Gastrocnemius medialis (tissue), 4 donors: ENCODE results near the gene KCP. TPM values are rescaled to one million over a fixed set of nuclear protein-coding genes. Genes with fewer than 3 reads are reported as not detected.
"Not testable (repeated sequence)": the region's sequence is repeated elsewhere in the genome, so short reads cannot be mapped to it uniquely, and the experiment has no call there.

Source experiments
- ATAC-seq, 2 donors: fragments of 150-250 bp; one replicate each; pipeline ENCODE4 v1.9.1; 2016
- DNase-seq, 2 donors: peaks; one replicate each; pipeline ENCODE4 v3.0.0-alpha.2; 2019
- H3K27ac ChIP-seq, 4 donors: fragments of 200-600 bp; sonication (generic); 1 replicate in 1 of 4; 2 replicates in 3 of 4; pipeline ENCODE4 v1.5.1; 2016 to 2018; ENCODE audit warnings: mild to moderate bottlenecking in 2 of 4, moderate library complexity in 1 of 4
- H3K27me3 ChIP-seq, 3 donors: fragments of 200-600 bp; sonication (generic) in 2 of 3; 1 replicate in 1 of 3; 2 replicates in 2 of 3; pipeline versions ENCODE4 v1.5.1 to v1.6.0; 2016 to 2019; ENCODE audit warnings: mild to moderate bottlenecking in 1 of 3, moderate library complexity in 1 of 3
- H3K36me3 ChIP-seq, 2 donors: fragments of 200-600 bp; sonication (generic) in 1 of 2; one replicate each; pipeline ENCODE4 v1.5.1; 2017 to 2018
- H3K4me1 ChIP-seq, 2 donors: fragments of 200-600 bp; sonication (generic) in 1 of 2; one replicate each; pipeline ENCODE4 v1.5.1; 2016 to 2017; ENCODE audit warnings: mild to moderate bottlenecking in 2 of 2
- H3K4me3 ChIP-seq, 4 donors: fragments of 200-600 bp; sonication (generic) in 3 of 4; 1 replicate in 1 of 4; 2 replicates in 3 of 4; pipeline ENCODE4 v1.5.1; 2016 to 2019; ENCODE audit warnings: mild to moderate bottlenecking in 2 of 4
- H3K9me3 ChIP-seq, 3 donors: fragments of 200-600 bp; sonication (generic) in 2 of 3; 1 replicate in 1 of 3; 2 replicates in 2 of 3; pipeline ENCODE4 v1.5.1; 2016 to 2019
- POLR2A ChIP-seq, 2 donors: fragments of 450-650 bp; IDR thresholded peaks; one replicate each; pipeline ENCODE4 v1.6.1; 2017; ENCODE audit warnings: antibody characterized with exemption in 2 of 2, mild to moderate bottlenecking in 2 of 2, moderate library complexity in 2 of 2
- in situ Hi-C, 4 donors: fragments of 200-750 bp; cut with MboI; loops; one replicate each; pipeline versions ENCODE4 v1.15.0 to v1.8.0; 2017; ENCODE audit warnings: low sequenced_read_pairs in 4 of 4
- intact Hi-C: fragments of 100-400 bp; cut with DNase I; formaldehyde crosslinking; loops from one replicate; pipeline ENCODE4 v1.15.1; 2023; ENCODE audit warnings: low total_unique reads
- total RNA-seq, 4 donors: library from RNA; depleted of rRNA; stranded (reverse); fragments of >200 nt; gene quantifications; one replicate each; pipeline versions ENCODE4 v1.1.0 to v1.2.3, GENCODE V29; 2016
- TF ChIP-seq, protein P1 (sequence below), 5 experiments: fragments of 450-650 bp in 3 of 5; fragments of 200-600 bp in 2 of 5; sonication (generic) in 2 of 5; IDR thresholded peaks in 4 of 5; conservative IDR thresholded peaks in 1 of 5; 1 replicate in 4 of 5; 2 replicates in 1 of 5; pipeline ENCODE4 v1.5.1; 2016 to 2019; ENCODE audit warnings: antibody characterized with exemption in 5 of 5, mild to moderate bottlenecking in 3 of 5, moderate library complexity in 3 of 5

KCP gene
- total RNA-seq, 4 donors from 2014 or later: 0.10 TPM; not detected in 3

DNA sequence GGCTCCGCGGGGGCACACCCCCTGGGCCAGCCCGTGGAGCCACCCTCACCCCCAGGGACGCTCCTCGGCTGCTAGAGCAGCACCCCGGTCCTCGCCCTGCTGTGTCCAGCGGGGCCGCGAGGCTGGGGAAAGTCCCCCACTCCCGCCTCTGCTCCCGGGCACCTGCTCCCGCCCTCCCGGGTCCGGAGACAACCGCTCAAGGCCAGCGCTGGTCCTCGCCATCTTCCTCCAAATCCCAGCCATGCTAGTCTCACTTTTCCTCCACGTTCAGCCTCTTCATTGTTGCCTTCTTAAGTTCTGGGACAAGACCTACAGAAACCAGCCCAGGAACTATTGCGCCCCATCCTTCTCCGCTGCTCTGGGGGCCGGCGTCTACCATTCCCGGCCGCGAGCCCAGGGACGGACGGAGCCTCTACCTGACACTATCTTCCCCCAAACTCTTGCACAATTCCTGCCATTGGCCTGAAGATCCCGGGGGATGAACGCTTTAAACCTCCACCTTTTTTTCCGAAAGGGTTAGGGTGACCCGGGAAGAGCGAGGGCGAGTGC lies 4.8 kb upstream of the KCP start:
- no peak for ATAC-seq
- TF ChIP-seq POLR2A (IDR thresholded peaks at IDR 0.05): no peak
- TF ChIP-seq, protein P1, sequence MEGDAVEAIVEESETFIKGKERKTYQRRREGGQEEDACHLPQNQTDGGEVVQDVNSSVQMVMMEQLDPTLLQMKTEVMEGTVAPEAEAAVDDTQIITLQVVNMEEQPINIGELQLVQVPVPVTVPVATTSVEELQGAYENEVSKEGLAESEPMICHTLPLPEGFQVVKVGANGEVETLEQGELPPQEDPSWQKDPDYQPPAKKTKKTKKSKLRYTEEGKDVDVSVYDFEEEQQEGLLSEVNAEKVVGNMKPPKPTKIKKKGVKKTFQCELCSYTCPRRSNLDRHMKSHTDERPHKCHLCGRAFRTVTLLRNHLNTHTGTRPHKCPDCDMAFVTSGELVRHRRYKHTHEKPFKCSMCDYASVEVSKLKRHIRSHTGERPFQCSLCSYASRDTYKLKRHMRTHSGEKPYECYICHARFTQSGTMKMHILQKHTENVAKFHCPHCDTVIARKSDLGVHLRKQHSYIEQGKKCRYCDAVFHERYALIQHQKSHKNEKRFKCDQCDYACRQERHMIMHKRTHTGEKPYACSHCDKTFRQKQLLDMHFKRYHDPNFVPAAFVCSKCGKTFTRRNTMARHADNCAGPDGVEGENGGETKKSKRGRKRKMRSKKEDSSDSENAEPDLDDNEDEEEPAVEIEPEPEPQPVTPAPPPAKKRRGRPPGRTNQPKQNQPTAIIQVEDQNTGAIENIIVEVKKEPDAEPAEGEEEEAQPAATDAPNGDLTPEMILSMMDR (IDR thresholded peaks at IDR 0.05 in 4 of 5, conservative IDR thresholded peaks at IDR 0.05 in 1 of 5): no peak
- Histone ChIP-seq H3K4me1 (peaks cover 0 to 9% of the 10 kb centered on the region in 2 donors), H3K27me3 (peaks cover 7 to 43% (median 38%) of the 10 kb centered on the region in 3 donors), H3K36me3 (no peaks in the 10 kb centered on the region), H3K9me3 (no peaks in the 10 kb centered on the region), H3K4me3 (peak overlapping the region in 3 of 4 donors; percentile 23 to 41 (median 28)), H3K27ac (no peak overlapping the region)
- intact Hi-C loops (no loop called here), in situ Hi-C loops (no loop called here)
- DNase-seq: no peak

DNA sequence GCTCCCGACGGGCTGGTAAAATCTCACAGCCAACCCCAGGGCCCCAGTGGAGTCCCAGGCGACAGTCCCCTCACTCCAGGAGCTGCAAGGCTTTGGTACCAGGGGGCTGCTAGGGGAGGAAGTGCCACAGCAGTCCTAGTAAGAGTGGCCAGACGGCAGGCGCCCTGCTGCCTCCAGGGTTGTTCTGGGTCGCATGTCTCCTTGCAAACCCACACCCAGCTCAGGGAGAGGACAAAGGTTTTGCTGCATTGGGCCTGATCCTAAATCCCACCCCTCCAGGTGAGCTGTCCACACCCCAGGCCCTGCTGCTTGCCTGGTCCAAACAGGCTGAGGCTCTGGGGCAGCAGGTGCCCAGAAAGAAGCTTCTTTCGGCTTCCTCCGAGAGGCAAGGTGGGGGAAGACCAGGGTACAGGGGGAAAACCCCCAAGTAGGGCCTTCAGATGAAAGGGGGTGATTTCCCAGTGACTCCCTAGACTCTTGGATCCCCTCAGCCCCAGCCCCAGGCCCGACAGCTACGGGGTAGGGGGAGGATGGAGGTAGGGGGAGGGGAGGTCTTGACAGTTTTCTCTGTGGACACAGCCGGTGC lies 4.2 kb upstream of the KCP start:
- ATAC-seq (no peak), DNase-seq (no peak)
- no peaks in the 10 kb centered on the region for H3K9me3 ChIP-seq
- H3K4me1 ChIP-seq: peaks cover 0 to 9% of the 10 kb centered on the region in 2 donors
- in situ Hi-C loops (no loop called here), intact Hi-C loops (no loop called here)
- no peaks in the 10 kb centered on the region for H3K36me3 ChIP-seq
- no peak for TF ChIP-seq POLR2A (IDR thresholded peaks at IDR 0.05)
- TF ChIP-seq, protein P1 (IDR thresholded peaks at IDR 0.05 in 4 of 5, conservative IDR thresholded peaks at IDR 0.05 in 1 of 5): no peak
- H3K27ac ChIP-seq: no peak overlapping the region
- H3K27me3 ChIP-seq: peaks cover 13 to 50% (median 43%) of the 10 kb centered on the region in 3 donors
- H3K4me3 ChIP-seq: no peak overlapping the region

DNA sequence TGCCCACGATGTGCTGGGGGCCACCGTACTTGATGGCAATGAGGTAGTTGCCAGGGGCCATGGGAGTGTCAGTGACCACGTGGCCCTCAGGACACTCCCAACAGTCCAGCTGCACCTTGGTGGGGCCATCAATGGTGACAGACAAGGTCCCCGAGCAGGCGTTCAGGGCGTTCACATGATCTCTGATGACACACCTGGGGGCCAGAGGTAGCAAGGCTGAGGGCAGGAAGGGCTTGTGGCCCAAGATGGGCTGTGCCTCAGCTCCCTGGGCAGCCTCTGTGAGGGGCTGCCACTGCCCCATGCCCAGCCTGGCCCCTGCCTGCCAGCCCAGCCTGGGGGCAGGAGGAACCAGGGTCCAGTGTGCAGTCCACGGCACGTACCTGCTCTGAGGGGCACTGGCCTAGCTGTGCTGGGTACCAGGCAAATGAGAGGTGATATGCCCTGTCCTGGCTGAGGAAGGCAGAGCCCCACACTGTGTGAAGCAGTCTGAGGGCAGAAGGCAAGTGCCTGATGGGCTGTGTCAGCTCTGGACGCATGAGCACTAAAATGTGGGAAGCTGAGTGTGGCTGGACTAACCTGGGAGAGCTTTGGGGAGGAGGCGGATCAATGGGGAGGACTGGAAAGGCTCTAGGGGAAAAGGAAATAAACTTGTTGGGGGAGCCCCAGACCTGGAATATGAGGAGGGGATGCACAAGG lies 3.5 kb upstream of the KCP start:
- Histone ChIP-seq H3K4me3 (no peak overlapping the region), H3K4me1 (peaks cover 0 to 9% of the 10 kb centered on the region in 2 donors), H3K36me3 (no peaks in the 10 kb centered on the region), H3K27ac (no peak overlapping the region), H3K9me3 (no peaks in the 10 kb centered on the region), H3K27me3 (peaks cover 18 to 52% (median 44%) of the 10 kb centered on the region in 3 donors)
- no peak for TF ChIP-seq POLR2A (IDR thresholded peaks at IDR 0.05)
- TF ChIP-seq, protein P1 (IDR thresholded peaks at IDR 0.05 in 4 of 5, conservative IDR thresholded peaks at IDR 0.05 in 1 of 5): no peak
- DNase-seq (no peak), ATAC-seq (no peak)
- intact Hi-C loops (no loop called here), in situ Hi-C loops (no loop called here)

DNA sequence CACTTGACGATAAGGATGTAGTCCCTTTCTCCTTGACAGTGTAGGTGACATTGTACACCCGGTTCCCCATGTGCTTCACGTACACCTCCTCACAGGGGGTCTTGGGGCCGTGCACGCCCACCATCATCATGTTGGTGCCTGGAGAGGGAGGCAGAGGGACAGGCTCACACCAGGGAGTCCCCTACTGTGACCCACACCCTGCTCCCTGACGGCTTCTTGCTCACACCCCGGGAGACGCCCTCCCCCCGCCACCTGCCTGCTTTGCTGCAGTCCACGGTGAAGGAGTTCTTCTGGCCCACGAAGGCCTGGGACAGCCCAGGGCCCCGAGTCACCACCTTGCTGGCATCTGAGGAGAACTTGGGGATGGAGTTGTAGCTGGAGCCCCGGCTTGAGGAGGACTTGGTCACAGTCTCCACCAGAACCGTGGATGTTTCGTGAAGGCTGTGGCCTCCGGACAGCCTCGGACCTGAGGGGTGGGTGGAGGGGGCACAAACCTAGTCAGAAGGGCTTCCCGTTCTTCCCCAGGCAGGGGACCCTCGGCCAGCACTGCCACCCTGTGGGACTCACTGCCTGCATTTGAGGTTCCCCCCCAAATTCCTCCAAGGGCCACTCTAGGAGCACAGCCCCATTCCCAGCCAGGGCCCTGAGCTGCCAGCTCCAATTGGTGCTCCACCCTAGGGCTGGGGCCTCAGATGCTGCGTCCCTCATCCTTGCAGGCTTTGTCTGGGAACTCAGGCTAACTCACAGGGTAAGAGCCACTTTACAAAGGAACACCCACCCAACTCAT lies 2.4 kb upstream of the KCP start:
- DNase-seq, in situ Hi-C loops: not testable (repeated sequence)
- peaks cover 18 to 52% (median 47%) of the 10 kb centered on the region in 3 donors for H3K27me3 ChIP-seq

DNA sequence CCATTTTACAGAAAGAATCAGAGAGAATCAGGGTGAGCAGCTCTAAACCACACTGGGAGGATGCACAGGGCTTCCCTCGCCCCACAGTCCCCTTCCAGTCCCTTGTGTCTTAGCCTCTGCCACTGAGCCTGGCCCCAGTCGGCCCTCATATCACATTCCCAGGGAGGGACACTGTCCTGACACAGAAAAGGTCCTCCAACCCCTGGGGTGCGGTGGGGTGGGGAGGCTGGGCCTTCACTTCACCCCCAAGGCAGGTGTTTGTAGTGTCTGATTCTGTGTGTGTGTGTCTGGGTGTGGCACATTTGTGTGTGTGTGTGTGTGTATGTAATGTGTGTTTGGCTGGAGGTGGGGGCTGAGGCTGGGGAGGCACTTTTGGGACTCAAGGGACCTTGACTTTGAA lies 1.8 kb upstream of the KCP start:
- TF ChIP-seq, protein P1 (IDR thresholded peaks at IDR 0.05 in 4 of 5, conservative IDR thresholded peaks at IDR 0.05 in 1 of 5): no peak
- TF ChIP-seq POLR2A (IDR thresholded peaks at IDR 0.05): no peak
- ATAC-seq (no peak), DNase-seq (no peak)
- Histone ChIP-seq H3K4me3 (no peak overlapping the region), H3K9me3 (no peaks in the 10 kb centered on the region), H3K27ac (no peak overlapping the region), H3K4me1 (peaks cover 0 to 9% of the 10 kb centered on the region in 2 donors), H3K27me3 (peaks cover 18 to 53% (median 52%) of the 10 kb centered on the region in 3 donors), H3K36me3 (no peaks in the 10 kb centered on the region)
- intact Hi-C loops (no loop called here), in situ Hi-C loops (no loop called here)

More for the DNA sequence above, 2.4 kb upstream of the KCP start:
- H3K4me3 ChIP-seq, ATAC-seq, H3K9me3 ChIP-seq, intact Hi-C loops, H3K36me3 ChIP-seq, H3K27ac ChIP-seq, H3K4me1 ChIP-seq: not testable (repeated sequence)
